Panc1 (cell line): ENCODE measurements around the gene KIAA1958. TPM values are rescaled to one million over a fixed set of nuclear protein-coding genes. Genes with fewer than 3 reads are reported as not detected.

Source experiments
- ATAC-seq: fragments of 200-7000 bp; cut with Tn5 transposase; 2 replicates; pipeline ENCODE4 v1.9.1; 2020; ENCODE audit warnings: mild to moderate bottlenecking, moderate library complexity
- BruUV-seq: library from RNA; stranded (reverse); fragments of 400-500 nt; replicated peaks from 2 replicates; lab custom pipeline; 2021; lab: Mats Ljungman, UMichigan
- CTCF ChIA-PET: fragments of 300-600 bp; sonication (Branson Sonifier 250); formaldehyde crosslinking; loops from one replicate; lab custom pipeline; 2022; ENCODE audit warnings: antibody characterized with exemption; lab: Charles Lee
- POLR2A ChIA-PET: fragments of 300-600 bp; sonication (Branson Sonifier 250); formaldehyde crosslinking; loops from one replicate; lab custom pipeline; 2022; ENCODE audit warnings: antibody characterized with exemption; lab: Charles Lee
- DNase-seq: peaks from one replicate; pipeline ENCODE4 v3.0.0-alpha.2; 2010; ENCODE audit warnings: low read depth, low spot score
- H3K27ac ChIP-seq: 2 replicates; pipeline ENCODE4 v1.5.1; 2011; ENCODE audit warnings: mild to moderate bottlenecking, low read length, inconsistent platforms
- H3K27me3 ChIP-seq: fragments of 200-500 bp; sonication (Bioruptor generic); 2 replicates; pipeline ENCODE4 v1.6.0; 2014; ENCODE audit warnings: low read length, inconsistent platforms; ENCODE audit not compliant: control insufficient read depth, insufficient read depth
- H3K36me3 ChIP-seq: fragments of 200-500 bp; sonication (Bioruptor generic); 2 replicates; pipeline ENCODE4 v1.5.1; 2014; ENCODE audit warnings: inconsistent platforms, mild to moderate bottlenecking, low read length, moderate library complexity; ENCODE audit not compliant: control insufficient read depth, insufficient read depth
- H3K4me1 ChIP-seq: 2 replicates; pipeline ENCODE4 v1.5.1; 2011; ENCODE audit warnings: inconsistent platforms, mild to moderate bottlenecking, low read length, moderate library complexity; ENCODE audit not compliant: control insufficient read depth, insufficient read depth
- H3K4me3 ChIP-seq, 2 experiments: 2 replicates each; pipeline ENCODE4 v1.5.1; 2011 to 2012; ENCODE audit warnings: low read depth in 2 of 2, low read length in 2 of 2, mild to moderate bottlenecking in 2 of 2, inconsistent platforms in 1 of 2, moderate library complexity in 1 of 2
- H3K9me3 ChIP-seq: fragments of 200-500 bp; sonication (Bioruptor generic); 2 replicates; pipeline ENCODE4 v1.5.1; 2014; ENCODE audit warnings: low read depth, mild to moderate bottlenecking, inconsistent platforms, low read length, moderate library complexity; ENCODE audit not compliant: control insufficient read depth, insufficient read depth
- CTCF ChIP-seq: fragments of 450-650 bp; IDR thresholded peaks from 2 replicates; pipeline ENCODE4 v1.5.1; 2017; ENCODE audit warnings: mild to moderate bottlenecking
- POLR2AphosphoS5 ChIP-seq: IDR thresholded peaks from 2 replicates; pipeline ENCODE4 v1.6.1; 2012; ENCODE audit warnings: mild to moderate bottlenecking, low read depth, low read length, moderate library complexity
- REST ChIP-seq, 2 experiments: IDR thresholded peaks; 2 replicates each; pipeline ENCODE4 v1.6.1; 2011 to 2012; ENCODE audit warnings: low read depth in 2 of 2, control low read depth in 1 of 2, low read length in 1 of 2, mild to moderate bottlenecking in 1 of 2, moderate library complexity in 1 of 2; ENCODE audit not compliant: insufficient read depth in 1 of 2
- SIN3A ChIP-seq: IDR thresholded peaks from 2 replicates; pipeline ENCODE4 v1.6.1; 2012; ENCODE audit warnings: low read depth, mild to moderate bottlenecking, low read length, moderate library complexity, borderline replicate concordance; ENCODE audit not compliant: insufficient read depth
- TCF7L2 ChIP-seq: IDR thresholded peaks from 2 replicates; pipeline ENCODE4 v1.6.1; 2011; ENCODE audit warnings: mild to moderate bottlenecking, low read depth, low read length, inconsistent platforms
- in situ Hi-C: cut with HindIII; loops from 2 replicates; pipeline ENCODE4 v1.10.0; 2016; ENCODE audit warnings: low sequenced_read_pairs, low pct_unique_long_range_greater_than_20kb
- intact Hi-C: fragments of 100-400 bp; cut with micrococcal nuclease; formaldehyde crosslinking; loops from one replicate; pipeline ENCODE4 v1.10.0; 2022; ENCODE audit not compliant: unreplicated experiment
- total RNA-seq: library from RNA; stranded (reverse); gene quantifications from one replicate; pipeline ENCODE4 v1.2.1, GENCODE V29; 2021; ENCODE audit not compliant: unreplicated experiment

KIAA1958 gene
- total RNA-seq, 1 experiment from 2014 or later, result 10.4 TPM

- H3K4me1 ChIP-seq, result no peaks in the 10 kb centered on the region
- CTCF ChIA-PET, result no interaction called here
Measured at GRCh38 chr9:112659906-112660305, 173.3 kb downstream of the KIAA1958 start.

GRCh38 chr9:112663681-112664080 is 177.1 kb downstream of the KIAA1958 start:
- Histone ChIP-seq H3K4me3 (no peak overlapping the region), H3K9me3 (no peaks in the 10 kb centered on the region), H3K27ac (no peak overlapping the region), H3K36me3 (no peaks in the 10 kb centered on the region; the same call in 1 of the 2 replicates), H3K4me1 (no peaks in the 10 kb centered on the region), H3K27me3 (no peaks in the 10 kb centered on the region)
- in situ Hi-C loops (no loop called here), intact Hi-C loops (no loop called here)
- POLR2A ChIA-PET, result no interaction called here
- CTCF ChIA-PET, result no interaction called here
- no peak for DNase-seq
- no peak for TF ChIP-seq CTCF
- TF ChIP-seq TCF7L2, result no peak
- no peak for TF ChIP-seq SIN3A
- TF ChIP-seq POLR2AphosphoS5, result no peak
- TF ChIP-seq REST (IDR thresholded peaks at IDR 0.05; ENCODE audit: insufficient read depth in 1 of 2, low read depth in 2 of 2, low read length in 1 of 2), result no peak
- ATAC-seq, result no peak
- BruUV-seq, result no TSS peak

More at GRCh38 chr9:112659906-112660305, 173.3 kb downstream of the KIAA1958 start:
- in situ Hi-C loops, result no loop called here
- TF ChIP-seq CTCF (no peak), SIN3A (no peak), REST (IDR thresholded peaks at IDR 0.05; ENCODE audit: insufficient read depth in 1 of 2, low read depth in 2 of 2, low read length in 1 of 2) (no peak), TCF7L2 (no peak), POLR2AphosphoS5 (no peak)
- POLR2A ChIA-PET, result no interaction called here
- Histone ChIP-seq H3K36me3 (no peaks in the 10 kb centered on the region; the same call in 1 of the 2 replicates), H3K4me3 (no peak overlapping the region), H3K27ac (no peak overlapping the region), H3K9me3 (no peaks in the 10 kb centered on the region), H3K27me3 (no peaks in the 10 kb centered on the region)
- DNase-seq (no peak), ATAC-seq (no peak)
- no TSS peak for BruUV-seq
- intact Hi-C loops, result no loop called here
